A673 (cell line): ENCODE measurements around the gene CBX1.

ENCODE experiments used
- CTCF ChIP-seq: fragments of 300-800, 200-600 bp; sonication (generic); conservative IDR thresholded peaks from 2 replicates; pipeline ENCODE4 v1.5.1; 2017; ENCODE audit warnings: low read depth, mild to moderate bottlenecking, antibody characterized with exemption, low read length, moderate library complexity, mixed read lengths
- EZH2 ChIP-seq: fragments of 200-600 bp; sonication (generic); IDR thresholded peaks from 2 replicates; pipeline ENCODE4 v1.6.1; 2017; ENCODE audit warnings: borderline replicate concordance, low read depth, mild to moderate bottlenecking, mixed read lengths, antibody characterized with exemption, low read length; ENCODE audit not compliant: poor library complexity, severe bottlenecking

GRCh38 chr17:48084932-48085331, 16.3 kb downstream of the CBX1 start:
- TF ChIP-seq CTCF (no peak), EZH2 (no peak)
